DMS153 treated with DMSO at 0.1 percent for 48 hours (cell line): Measurements from ENCODE around the gene BTBD7.
"Not testable (repeated sequence)": the region's sequence is repeated elsewhere in the genome, so short reads cannot be mapped to it uniquely, and the experiment has no call there.

Experiments
- DNase-seq: peaks from one replicate; lab custom pipeline; 2025; ENCODE audit not compliant: unreplicated experiment; lab: John Stamatoyannopoulos, UW

The BTBD7 gene

DNA sequence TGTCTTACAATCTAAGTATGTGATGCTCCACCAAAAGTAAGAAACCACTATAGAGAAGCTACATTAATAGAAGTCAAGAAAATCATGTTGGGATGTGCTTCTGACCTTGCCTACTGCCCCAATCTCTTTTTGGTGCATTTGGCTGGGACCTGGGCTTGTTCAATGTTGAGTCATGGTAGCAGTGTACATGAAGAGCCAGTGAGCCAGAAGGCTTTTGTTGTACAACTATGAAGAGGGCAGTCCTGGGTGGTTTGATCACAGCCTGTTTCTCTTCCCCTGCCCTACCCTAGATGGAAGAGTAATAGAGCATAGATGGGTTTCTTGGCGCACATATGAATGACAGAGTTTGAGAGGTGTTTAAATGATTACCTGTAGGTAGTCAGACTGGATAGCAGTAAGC, 69.4 kb downstream of the BTBD7 start:
- DNase-seq = no peak

DNA sequence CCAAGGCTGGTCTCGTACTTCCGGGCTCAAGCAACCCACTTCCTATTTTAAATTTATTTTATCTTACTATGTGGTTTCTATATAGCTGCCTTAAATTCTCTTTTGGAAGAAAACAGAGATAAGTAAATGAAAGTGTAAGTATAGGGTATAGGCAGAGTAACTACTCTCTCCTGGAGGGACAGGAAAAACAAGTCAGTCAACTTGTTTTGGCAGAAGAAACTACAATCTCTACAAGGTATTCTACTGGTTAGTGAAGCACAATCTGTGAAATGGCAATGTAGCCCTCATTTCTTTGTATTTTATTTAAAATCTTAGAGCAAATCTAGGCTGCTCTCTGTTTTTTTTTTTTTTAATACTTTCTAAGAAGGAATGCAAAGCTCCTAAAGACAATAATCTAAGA, 70.4 kb downstream of the BTBD7 start:
- DNase-seq = no peak

GRCh38 chr14:93249128-93249831, 83.6 kb downstream of the BTBD7 start:
- no peak for DNase-seq

GRCh38 chr14:93246534-93246933, 86.3 kb downstream of the BTBD7 start:
- DNase-seq = no peak

GRCh38 chr14:93245764-93246420, 86.9 kb downstream of the BTBD7 start:
- DNase-seq = no peak

DNA sequence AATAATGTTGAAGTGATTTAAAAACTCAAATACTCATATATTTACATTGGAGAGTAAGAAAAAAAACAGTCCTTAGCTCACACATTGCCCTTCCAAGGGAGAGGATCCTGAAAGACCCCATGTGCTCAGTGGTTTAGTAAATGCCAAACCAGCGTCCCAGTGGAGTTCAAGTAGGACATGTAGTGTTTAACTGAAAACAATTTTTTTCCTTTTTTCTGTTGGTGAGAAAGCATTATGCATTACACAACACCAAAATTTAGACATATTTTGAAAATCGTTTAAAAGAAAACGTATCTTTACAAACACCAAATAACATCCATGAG, 92.2 kb downstream of the BTBD7 start:
- no peak for DNase-seq

DNA sequence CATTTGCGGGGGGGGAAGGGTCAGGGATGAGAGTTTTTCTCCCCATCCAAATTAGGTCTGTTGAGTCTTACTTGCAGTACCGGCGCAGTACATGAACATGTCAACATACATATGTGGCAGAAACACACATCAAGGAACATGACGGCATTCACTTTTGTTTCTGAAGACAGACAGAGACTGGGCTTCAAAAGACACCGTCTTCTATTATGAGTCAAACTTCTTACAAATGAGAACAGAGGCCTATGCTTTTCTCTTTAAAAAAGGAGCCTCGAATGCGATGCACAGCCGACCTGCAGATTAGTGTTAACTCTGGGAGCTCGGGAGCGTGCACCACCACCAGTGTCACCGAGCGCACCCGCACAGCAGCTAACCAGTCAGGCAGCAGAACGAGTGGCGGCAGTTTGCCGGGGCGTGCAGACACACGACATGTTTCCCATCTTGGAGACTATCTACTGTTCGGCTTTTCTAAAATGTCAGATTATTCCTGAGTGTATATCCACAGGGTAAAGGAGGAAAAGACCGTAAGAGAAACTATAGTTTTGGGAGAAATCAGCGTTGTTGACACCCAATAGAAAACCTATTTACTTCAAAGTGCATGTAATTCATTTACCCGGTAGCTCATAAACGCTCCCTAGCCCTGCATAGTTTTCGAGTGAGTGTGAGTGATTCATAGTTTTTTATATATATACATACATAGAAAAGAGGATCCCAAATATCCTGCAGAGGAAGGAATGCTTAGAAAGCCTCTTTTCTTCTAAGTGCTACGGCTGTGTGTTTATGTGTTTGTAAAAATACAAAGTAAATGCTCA, 92.8 kb downstream of the BTBD7 start:
- DNase-seq = no peak

- peak; percentile 8 for DNase-seq
Observed at GRCh38 chr14:93234798-93235197, 98.0 kb downstream of the BTBD7 start.

DNA sequence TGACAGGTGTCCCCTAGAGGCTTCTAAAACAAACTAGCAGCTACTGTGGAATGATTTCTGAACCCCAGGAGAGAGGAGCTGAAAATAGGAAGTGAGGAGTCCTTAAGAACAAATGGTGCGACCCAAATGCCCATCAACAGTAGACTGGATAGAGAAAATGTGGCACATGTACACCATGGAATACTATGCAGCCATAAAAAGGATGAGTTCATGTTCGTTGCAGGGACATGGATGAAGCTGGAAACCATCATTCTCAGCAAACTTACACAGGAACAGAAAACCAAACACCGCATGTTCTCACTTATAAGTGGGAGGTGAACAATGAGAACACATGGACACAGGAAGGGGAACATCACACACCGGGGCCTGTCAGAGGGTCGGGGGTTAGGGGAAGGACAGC, 99.8 kb downstream of the BTBD7 start:
- not testable (repeated sequence) for DNase-seq

GRCh38 chr14:93232159-93232558, 100.7 kb downstream of the BTBD7 start:
- no peak for DNase-seq

GRCh38 chr14:93231129-93231979, 101.5 kb downstream of the BTBD7 start:
- peak; percentile 20 for DNase-seq

DNA sequence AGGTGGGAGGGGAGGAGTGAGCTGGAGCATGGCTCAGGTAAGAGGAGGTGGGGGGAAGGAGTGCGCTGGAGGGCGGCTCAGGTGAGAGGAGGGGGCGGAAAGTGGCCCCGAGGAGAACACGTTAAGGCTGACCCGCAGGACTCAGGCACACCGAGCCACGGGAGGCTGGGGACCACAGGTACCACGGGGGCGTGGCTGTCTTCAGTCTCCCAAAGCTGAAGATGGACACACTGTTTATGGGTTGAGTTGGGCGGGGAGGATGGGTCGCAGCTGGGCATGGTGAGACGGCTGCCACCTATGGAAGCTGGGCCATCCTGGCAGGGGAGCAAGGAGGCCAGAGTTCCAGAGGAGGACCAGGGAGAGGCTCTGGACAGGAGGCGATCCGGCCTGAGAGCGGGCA, 102.3 kb downstream of the BTBD7 start:
- DNase-seq = no peak

GRCh38 chr14:93228550-93228949, 104.3 kb downstream of the BTBD7 start:
- DNase-seq = no peak

GRCh38 chr14:93223565-93223964, 109.3 kb downstream of the BTBD7 start:
- no peak for DNase-seq

DNA sequence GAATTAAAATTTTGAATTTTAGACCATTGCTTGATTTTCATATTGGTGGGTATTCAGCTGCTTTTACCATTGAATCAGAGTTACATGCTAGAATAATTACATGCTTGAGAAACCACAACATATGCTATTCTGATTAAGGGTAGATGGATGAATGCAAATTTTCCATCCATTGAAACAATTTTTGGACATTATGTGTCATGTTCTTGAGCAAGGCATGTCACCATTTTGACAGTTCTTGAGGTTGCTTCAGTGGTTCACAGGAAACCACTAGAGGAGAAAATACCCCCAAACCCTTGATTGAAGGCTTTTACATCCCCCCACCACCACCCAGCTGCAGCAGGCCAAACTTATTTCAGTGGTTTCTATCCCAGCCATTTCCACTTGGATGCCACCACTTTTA, 112.3 kb downstream of the BTBD7 start:
- DNase-seq = no peak

- DNase-seq = peak; percentile 16
Observed at GRCh38 chr14:93219103-93219726, 113.6 kb downstream of the BTBD7 start.

DNA sequence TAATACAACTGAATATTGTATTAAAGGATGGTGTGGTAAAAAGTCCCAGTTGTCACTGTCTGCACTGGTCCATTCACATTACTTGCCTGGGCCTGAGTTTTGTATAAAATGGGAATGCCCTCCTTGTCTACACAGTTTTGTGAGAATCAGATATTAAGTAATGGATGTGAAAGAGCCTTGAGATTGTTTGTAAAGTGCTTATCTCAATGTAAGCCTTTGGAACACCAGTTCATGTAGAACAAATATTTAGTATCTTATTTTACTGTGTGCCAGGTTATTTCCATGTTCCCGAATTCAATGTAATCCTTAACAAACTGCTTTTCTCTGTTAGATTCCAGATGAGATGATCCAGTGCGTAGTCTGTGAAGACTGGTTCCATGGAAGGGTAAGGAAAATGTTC, 118.2 kb downstream of the BTBD7 start:
- DNase-seq = no peak

DNA sequence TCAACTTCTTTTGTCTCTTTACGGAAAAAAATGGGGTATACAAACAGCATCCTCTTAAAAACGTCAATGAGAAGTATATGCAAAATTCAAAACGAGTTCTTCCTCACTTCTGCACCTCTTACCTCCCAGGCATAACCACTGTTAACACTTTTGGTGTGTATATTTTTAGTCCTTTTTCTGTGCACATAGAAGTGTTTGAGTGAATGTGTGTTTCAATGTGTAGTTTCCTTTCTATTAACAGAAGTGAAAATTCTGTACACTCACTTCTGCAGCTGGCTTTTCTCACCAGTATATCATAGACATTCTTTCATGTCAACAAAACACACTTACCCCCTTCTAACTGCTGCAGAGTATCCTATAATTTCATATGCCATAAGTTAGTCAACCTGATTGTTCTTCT, 120.4 kb downstream of the BTBD7 start:
- DNase-seq = no peak

GRCh38 chr14:93207468-93208308, 125.1 kb downstream of the BTBD7 start:
- DNase-seq = no peak
